Ishikawa (cell line): ENCODE results near the gene MYRIP.

Experiments
- CEBPB ChIP-seq: IDR thresholded peaks from 2 replicates; pipeline ENCODE4 v1.6.1; 2012
- CREB1 ChIP-seq: IDR thresholded peaks from 2 replicates; pipeline ENCODE4 v1.6.1; 2012; ENCODE audit warnings: low read depth
- EGR1 ChIP-seq: IDR thresholded peaks from 2 replicates; pipeline ENCODE4 v1.6.1; 2012
- EP300 ChIP-seq: IDR thresholded peaks from 2 replicates; pipeline ENCODE4 v1.6.1; 2012; ENCODE audit warnings: borderline replicate concordance
- FOXM1 ChIP-seq: IDR thresholded peaks from 2 replicates; pipeline ENCODE4 v1.6.1; 2012; ENCODE audit warnings: low read depth, borderline replicate concordance
- MAX ChIP-seq: IDR thresholded peaks from 2 replicates; pipeline ENCODE4 v1.6.1; 2012
- NFIC ChIP-seq: IDR thresholded peaks from 2 replicates; pipeline ENCODE4 v1.6.1; 2012
- RAD21 ChIP-seq: IDR thresholded peaks from 2 replicates; pipeline ENCODE4 v1.6.1; 2012; ENCODE audit warnings: low read depth
- REST ChIP-seq: IDR thresholded peaks from 2 replicates; pipeline ENCODE4 v1.6.1; 2012; ENCODE audit warnings: low read depth, mild to moderate bottlenecking
- TAF1 ChIP-seq: IDR thresholded peaks from 2 replicates; pipeline ENCODE4 v1.6.1; 2012; ENCODE audit warnings: low read depth, mild to moderate bottlenecking
- TCF12 ChIP-seq: IDR thresholded peaks from 2 replicates; pipeline ENCODE4 v1.6.1; 2012; ENCODE audit warnings: low read depth
- TEAD4 ChIP-seq: IDR thresholded peaks from 2 replicates; pipeline ENCODE4 v1.6.1; 2012
- USF1 ChIP-seq: IDR thresholded peaks from 2 replicates; pipeline ENCODE4 v1.6.1; 2012
- YY1 ChIP-seq: IDR thresholded peaks from 2 replicates; pipeline ENCODE4 v1.6.1; 2012; ENCODE audit warnings: low read depth
- ZBTB7A ChIP-seq: IDR thresholded peaks from 2 replicates; pipeline ENCODE4 v1.6.1; 2012; ENCODE audit warnings: low read depth

The MYRIP gene

GRCh38 chr3:40243056-40243455, 433.6 kb downstream of the MYRIP start:
- TF ChIP-seq EP300 (no peak), REST (no peak), FOXM1 (no peak), ZBTB7A (no peak), TEAD4 (no peak), MAX (no peak), TAF1 (no peak), RAD21 (no peak), NFIC (no peak), EGR1 (no peak)

GRCh38 chr3:40247714-40248454, 438.5 kb downstream of the MYRIP start:
- TF ChIP-seq TAF1 (no peak), EGR1 (no peak), YY1 (no peak), REST (peak; percentile 44; the same call in 1 of the 2 replicates), TCF12 (no peak)

- no peak for TF ChIP-seq USF1
- no peak for TF ChIP-seq YY1
- no peak for TF ChIP-seq EP300
- TF ChIP-seq TEAD4, result no peak
Measured at GRCh38 chr3:40248591-40248990, 439.2 kb downstream of the MYRIP start.

GRCh38 chr3:40249168-40249567, 439.8 kb downstream of the MYRIP start:
- no peak for TF ChIP-seq EP300
- TF ChIP-seq TAF1, result no peak
- TF ChIP-seq USF1, result no peak
- no peak for TF ChIP-seq CREB1
- TF ChIP-seq CEBPB, result no peak
- TF ChIP-seq MAX, result no peak
- TF ChIP-seq TEAD4, result no peak

- no peak for TF ChIP-seq CREB1
- no peak for TF ChIP-seq YY1
- TF ChIP-seq RAD21, result no peak
Measured at GRCh38 chr3:40254491-40254890, 445.1 kb downstream of the MYRIP start.

- TF ChIP-seq CREB1 (no peak), ZBTB7A (no peak), NFIC (no peak)
Measured at GRCh38 chr3:40254891-40255290, 445.5 kb downstream of the MYRIP start.

GRCh38 chr3:40255532-40255931, 446.1 kb downstream of the MYRIP start:
- TF ChIP-seq REST (no peak), TAF1 (no peak), YY1 (no peak), USF1 (no peak), EP300 (no peak), CEBPB (no peak), NFIC (no peak), MAX (no peak), TEAD4 (no peak), FOXM1 (no peak), EGR1 (no peak), ZBTB7A (no peak), TCF12 (no peak), CREB1 (no peak), RAD21 (no peak)
